GM10266 (cell line): Measurements from ENCODE around the gene SLC9A4.

Source experiments
- DNase-seq: peaks from one replicate; pipeline ENCODE4 v3.0.0; 2012; ENCODE audit errors: extremely low spot score
- CTCF ChIP-seq: IDR thresholded peaks from 2 replicates; pipeline ENCODE4 v1.5.1; 2012; ENCODE audit warnings: mild to moderate bottlenecking, low read depth; ENCODE audit not compliant: control insufficient read depth, insufficient read depth; ENCODE audit errors: missing control alignments

The SLC9A4 gene

DNA sequence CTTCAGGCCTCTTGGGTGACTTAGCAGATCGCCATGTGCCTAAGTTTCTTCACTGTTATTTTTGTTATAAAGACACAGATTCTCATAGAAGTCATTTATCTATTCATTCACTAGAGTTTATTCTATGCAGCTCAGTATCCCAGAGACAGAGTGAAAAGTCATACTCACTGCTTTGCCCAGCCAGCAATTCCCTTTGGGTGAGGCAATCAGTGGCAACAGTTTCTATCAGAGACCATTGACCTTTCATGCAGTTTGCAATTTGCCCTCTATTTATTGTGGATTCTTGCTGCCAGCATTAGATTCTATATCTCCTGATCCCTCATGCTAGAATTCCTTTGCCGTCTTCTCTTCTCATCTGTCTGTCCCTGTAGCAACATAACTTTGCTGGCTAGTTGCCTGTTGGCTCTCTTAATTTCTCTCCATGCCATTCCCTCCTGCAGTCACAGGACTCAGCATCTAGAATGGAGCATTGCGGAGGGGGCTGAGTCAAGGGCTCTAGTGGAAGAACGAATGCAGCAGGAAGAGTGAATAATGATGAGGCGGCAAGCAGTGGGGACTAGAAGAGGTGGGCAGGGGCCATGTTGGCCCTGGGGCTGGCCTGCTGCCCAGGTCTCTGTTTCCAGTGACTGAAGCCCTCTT, 12.2 kb downstream of the SLC9A4 start:
- DNase-seq = no peak
- no peak for TF ChIP-seq CTCF

DNA sequence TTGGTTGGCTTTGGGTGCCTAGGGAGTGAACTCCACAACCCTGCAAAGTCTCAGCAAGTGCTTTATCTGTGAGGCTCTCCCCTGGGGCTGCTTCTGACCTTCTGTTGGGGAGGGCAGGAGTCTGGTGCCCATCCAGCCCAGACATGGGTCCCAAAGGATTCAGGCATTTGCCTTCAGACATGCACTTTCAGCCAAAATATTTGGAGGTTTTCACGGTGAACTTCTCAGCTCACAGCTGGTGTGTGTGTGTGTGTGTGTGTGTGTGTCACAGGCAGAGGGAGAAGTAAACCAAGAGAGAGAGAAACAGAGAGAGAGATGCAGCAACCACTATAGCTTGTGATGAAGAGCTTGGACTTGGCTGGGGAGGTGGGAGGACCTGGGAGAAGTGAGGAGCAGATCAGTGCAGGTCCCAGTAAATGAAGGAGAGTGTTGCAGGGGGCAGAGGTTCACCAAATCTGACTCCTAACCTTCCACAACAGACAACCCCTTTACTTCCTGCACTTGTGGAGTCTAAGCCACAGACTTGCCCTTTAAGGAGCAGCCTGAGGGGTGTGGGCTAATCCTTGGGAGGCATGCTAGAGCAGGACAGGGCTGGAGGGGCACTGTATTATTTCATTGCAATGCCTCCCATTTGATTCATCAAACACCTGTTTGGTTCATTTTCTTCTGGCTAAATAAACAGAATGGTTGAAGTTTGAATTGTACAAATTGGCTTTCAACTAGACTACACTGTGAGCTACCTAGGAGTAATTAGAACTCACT, 14.1 kb downstream of the SLC9A4 start:
- TF ChIP-seq CTCF = no peak
- no peak for DNase-seq

DNA sequence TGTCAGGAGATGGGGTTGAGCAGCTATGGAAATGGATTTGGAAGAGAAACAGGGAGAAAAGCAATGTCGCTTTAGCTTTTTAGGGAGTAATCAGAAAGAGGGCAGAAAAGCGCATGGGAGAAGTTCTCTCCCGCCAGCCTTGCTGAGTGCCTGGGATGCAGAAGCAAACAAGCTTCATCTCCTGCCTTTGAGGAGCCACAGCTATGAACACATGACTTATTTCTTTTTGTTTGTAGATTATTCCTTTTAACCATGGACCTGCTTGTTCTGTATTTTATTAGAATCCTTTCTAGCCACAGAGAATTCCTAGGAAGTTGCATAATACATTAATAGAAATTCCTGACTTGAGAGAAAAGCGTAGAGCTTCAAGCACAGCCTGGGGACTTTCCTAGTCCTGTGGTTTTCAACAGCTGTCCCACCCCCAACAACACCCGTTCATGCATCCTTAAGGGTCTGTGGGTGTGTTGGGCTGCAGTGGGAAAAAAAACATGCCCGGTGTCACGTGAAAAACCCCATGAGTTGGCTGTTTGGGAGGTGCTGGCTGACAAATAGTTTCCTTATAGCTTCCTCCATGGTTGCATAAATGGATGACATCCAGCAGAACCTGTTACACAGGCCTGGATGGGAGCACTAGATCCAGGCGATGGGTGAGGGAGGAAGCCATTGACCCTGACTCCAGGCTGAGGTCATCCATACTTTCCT, 14.9 kb downstream of the SLC9A4 start:
- no peak for DNase-seq
- TF ChIP-seq CTCF = no peak

- TF ChIP-seq CTCF = no peak
- no peak for DNase-seq
These were observed 16.6 kb downstream of the SLC9A4 start for GRCh38 chr2:102489646-102490045.

- no peak for TF ChIP-seq CTCF
- no peak for DNase-seq
These were observed 19.0 kb downstream of the SLC9A4 start for GRCh38 chr2:102492006-102492405.

GRCh38 chr2:102494570-102494969, 21.5 kb downstream of the SLC9A4 start:
- TF ChIP-seq CTCF = no peak
- no peak for DNase-seq

DNA sequence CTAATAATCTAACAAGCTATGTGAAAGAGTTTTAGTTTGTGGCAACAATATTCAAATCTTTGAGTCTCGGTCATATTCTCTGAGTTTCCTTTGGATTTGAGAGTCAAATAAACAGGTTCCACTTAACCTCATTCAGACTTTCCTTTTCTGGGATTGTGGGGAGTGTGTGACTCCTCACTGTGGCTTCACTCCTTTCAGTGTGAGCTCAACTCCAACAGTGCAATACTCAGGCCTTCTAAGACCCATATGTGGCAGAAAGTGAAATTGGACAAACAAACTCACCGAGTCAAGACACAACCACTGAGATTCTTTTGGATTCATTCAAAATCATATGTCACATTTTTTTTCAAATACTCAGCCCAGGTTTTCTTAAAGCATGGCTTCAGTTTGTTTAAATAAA, 25.4 kb downstream of the SLC9A4 start:
- DNase-seq = no peak
- no peak for TF ChIP-seq CTCF
